Suprapubic skin (tissue), 4 donors: Measurements from ENCODE around the gene ABHD2. TPM values are rescaled to one million over a fixed set of nuclear protein-coding genes. Genes with fewer than 3 reads are reported as not detected.
A peak's percentile ranks its signal among the peaks of the same experiment; 100 is the strongest.
"Not testable (repeated sequence)": the region's sequence is repeated elsewhere in the genome, so short reads cannot be mapped to it uniquely, and the experiment has no call there.

ENCODE experiments used
- DNase-seq, 2 donors: peaks; one replicate each; pipeline ENCODE4 v3.0.0-alpha.2; 2019; ENCODE audit warnings: low spot score in 2 of 2
- H3K27ac ChIP-seq: fragments of 200-600 bp; sonication (generic); one replicate; pipeline ENCODE4 v1.5.1; 2019
- H3K27me3 ChIP-seq: fragments of 200-600 bp; sonication (generic); one replicate; pipeline ENCODE4 v1.5.1; 2019
- H3K36me3 ChIP-seq: fragments of 200-600 bp; sonication (generic); one replicate; pipeline ENCODE4 v1.5.1; 2019
- H3K4me1 ChIP-seq: fragments of 200-600 bp; sonication (generic); one replicate; pipeline ENCODE4 v1.5.1; 2019
- H3K4me3 ChIP-seq: fragments of 200-600 bp; sonication (generic); one replicate; pipeline ENCODE4 v1.5.1; 2019; ENCODE audit warnings: mild to moderate bottlenecking
- H3K9me3 ChIP-seq: fragments of 200-600 bp; sonication (generic); one replicate; pipeline ENCODE4 v1.5.1; 2019
- CTCF ChIP-seq, 2 donors: fragments of 200-600 bp in 1 of 2; fragments of 450-650 bp in 1 of 2; sonication (generic) in 1 of 2; IDR thresholded peaks; one replicate each; pipeline ENCODE4 v1.5.1; 2016 to 2019; ENCODE audit warnings: antibody characterized with exemption in 2 of 2, mild to moderate bottlenecking in 1 of 2, moderate library complexity in 1 of 2
- EP300 ChIP-seq: sonication (generic); formaldehyde crosslinking; IDR thresholded peaks from one replicate; pipeline ENCODE4 v1.6.1; 2017; ENCODE audit warnings: antibody characterized with exemption
- POLR2A ChIP-seq, 2 donors: fragments of 450-650 bp; IDR thresholded peaks; one replicate each; pipeline ENCODE4 v1.6.1; 2017; ENCODE audit warnings: antibody characterized with exemption in 2 of 2, mild to moderate bottlenecking in 2 of 2, moderate library complexity in 2 of 2
- POLR2AphosphoS5 ChIP-seq, 3 donors: sonication (generic); formaldehyde crosslinking; IDR thresholded peaks; one replicate each; pipeline ENCODE4 v1.6.1; 2017; ENCODE audit warnings: antibody characterized with exemption in 3 of 3
- WGBS: methylation state at CpG from one replicate; pipeline ENCODE4 v1.1.5; 2018; 5-methylcytosine and 5-hydroxymethylcytosine counted together
- total RNA-seq, 4 donors: library from RNA; depleted of rRNA; stranded (reverse); fragments of >200 nt; gene quantifications; one replicate each; pipeline ENCODE4 v1.1.0, GENCODE V29; 2016

ABHD2 gene
- total RNA-seq, 4 donors from 2014 or later: 38.0 to 78.0 (median 63.2) TPM

DNA sequence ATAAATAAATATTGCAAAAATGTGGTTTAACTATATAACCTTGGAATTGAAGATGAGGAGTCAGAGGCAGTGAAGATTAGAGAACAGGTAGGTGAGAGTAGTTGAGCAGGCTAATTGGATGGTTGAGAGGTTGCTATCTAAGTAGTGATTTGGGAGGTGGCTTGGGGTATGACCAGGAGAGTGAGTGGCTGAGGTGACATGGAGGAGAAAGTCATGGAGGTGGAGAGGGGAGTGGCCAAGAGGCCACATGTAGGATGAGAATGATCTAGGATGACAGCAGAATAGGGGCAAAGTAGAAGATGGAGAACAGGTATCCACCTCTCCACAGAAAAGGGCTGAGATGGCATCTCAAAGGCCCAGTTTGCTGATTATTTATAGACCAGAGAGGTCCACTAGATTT is 143.6 kb downstream of the ABHD2 start:
- H3K4me1 ChIP-seq: no peaks in the 10 kb centered on the region
- no peak for DNase-seq
- H3K27ac ChIP-seq: no peak overlapping the region
- H3K36me3 ChIP-seq: no peaks in the 10 kb centered on the region
- H3K27me3 ChIP-seq: no peaks in the 10 kb centered on the region
- no peak overlapping the region for H3K4me3 ChIP-seq
- H3K9me3 ChIP-seq: no peaks in the 10 kb centered on the region
- no peak for TF ChIP-seq EP300
- no peak for TF ChIP-seq POLR2A (IDR thresholded peaks at IDR 0.05)
- TF ChIP-seq CTCF (IDR thresholded peaks at IDR 0.05): no peak
- no peak for TF ChIP-seq POLR2AphosphoS5 (IDR thresholded peaks at IDR 0.05)

GRCh38 chr15:89239883-89240810 is 151.9 kb downstream of the ABHD2 start:
- peaks cover 22% of the 10 kb centered on the region for H3K4me1 ChIP-seq
- DNase-seq, H3K4me3 ChIP-seq, H3K9me3 ChIP-seq, H3K27ac ChIP-seq, H3K27me3 ChIP-seq, H3K36me3 ChIP-seq: not testable (repeated sequence)
- 80% methylated on average over 12 of the region's 12 CpGs for WGBS

- peak overlapping the region; percentile 81 for H3K4me3 ChIP-seq
- WGBS: 32% methylated on average over 20 of the region's 20 CpGs
- TF ChIP-seq POLR2A (IDR thresholded peaks at IDR 0.05) (no peak), CTCF (IDR thresholded peaks at IDR 0.05) (no peak), EP300 (no peak), POLR2AphosphoS5 (IDR thresholded peaks at IDR 0.05) (no peak)
- no peaks in the 10 kb centered on the region for H3K36me3 ChIP-seq
- no peaks in the 10 kb centered on the region for H3K9me3 ChIP-seq
- DNase-seq: peak in 1 of 2 donors; percentile 75
- no peaks in the 10 kb centered on the region for H3K27me3 ChIP-seq
- peaks cover 22% of the 10 kb centered on the region for H3K4me1 ChIP-seq
- H3K27ac ChIP-seq: peak overlapping the region; percentile 81
These were observed 154.9 kb downstream of the ABHD2 start for GRCh38 chr15:89243046-89243690.

DNA sequence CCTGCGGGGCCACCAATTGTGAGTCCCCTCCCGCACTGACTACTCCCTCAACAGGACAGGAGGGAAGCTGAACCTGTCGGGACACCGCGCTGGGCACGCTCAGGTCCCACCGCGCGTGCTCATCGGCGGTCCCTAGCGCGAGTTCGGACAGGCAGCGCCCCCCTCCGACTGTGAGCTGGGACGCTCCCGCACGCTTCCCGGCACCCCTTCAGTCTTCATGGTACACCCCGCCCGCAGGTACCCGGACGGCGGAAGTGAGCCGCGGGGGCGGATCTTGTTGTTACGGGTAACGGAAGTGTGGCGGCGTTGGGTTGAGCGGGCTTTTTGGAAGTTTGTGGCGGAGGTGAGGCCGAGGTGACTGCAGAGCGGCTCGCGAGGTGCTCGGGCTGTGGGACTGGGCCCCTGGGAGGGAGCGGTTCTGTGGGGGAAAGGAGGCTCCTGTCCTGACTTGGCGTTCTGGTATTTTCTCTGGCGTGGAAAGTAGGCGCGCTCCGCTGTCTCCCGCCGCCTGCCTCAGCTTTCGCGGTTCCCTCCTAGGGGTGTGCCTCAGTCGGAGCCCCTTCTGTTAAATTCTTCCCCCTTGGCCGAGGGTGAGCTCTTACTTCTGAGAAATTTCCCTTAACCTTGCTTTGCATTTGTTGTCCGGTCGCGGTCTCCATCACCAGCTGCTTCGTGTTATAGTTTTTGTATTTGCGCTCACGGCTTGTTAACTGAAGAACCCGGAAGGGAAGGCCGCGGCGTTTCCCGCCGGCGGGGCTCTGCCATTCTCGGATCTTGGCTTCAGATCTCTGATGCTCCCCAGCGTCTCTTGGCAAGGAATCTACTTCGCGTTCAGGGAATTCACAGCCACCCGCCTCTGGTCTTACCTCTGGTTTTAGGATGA is 155.7 kb downstream of the ABHD2 start, which contains the start of gene FANCI:
TSS of gene FANCI (plus strand) at position 289 of the 883 bp plus-strand sequence. CDS start 3,669 bp downstream, outside the sequence.
- H3K27ac ChIP-seq: peak within 1 kb of the TSS; percentile 81
- TF ChIP-seq EP300 (no peak), POLR2AphosphoS5 (IDR thresholded peaks at IDR 0.05) (peak in 1 of 3 donors; percentile 3), CTCF (IDR thresholded peaks at IDR 0.05) (peak in 1 of 2 donors; percentile 40), POLR2A (IDR thresholded peaks at IDR 0.05) (peak in 1 of 2 donors; percentile 16)
- whole genome bisulfite sequencing: under 1% methylated on average over 33 of the region's 69 CpGs

DNA sequence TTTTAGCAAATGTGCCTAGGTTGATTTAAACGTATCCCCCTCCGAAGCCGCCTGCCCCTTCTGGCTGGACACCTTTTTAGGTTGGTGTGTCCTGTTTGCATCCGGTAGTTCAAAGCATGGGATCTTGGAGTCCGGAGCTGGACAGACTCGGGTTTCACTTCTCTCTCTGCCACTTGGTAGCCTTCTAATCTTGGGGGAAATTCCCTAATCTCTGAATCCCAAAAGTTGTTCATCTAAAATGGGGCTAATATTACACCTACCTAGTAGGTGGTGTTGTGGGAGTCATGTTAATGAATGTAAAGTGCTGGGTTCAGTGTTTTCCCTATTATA is 156.3 kb downstream of the ABHD2 start:
- Histone ChIP-seq H3K9me3 (no peaks in the 10 kb centered on the region), H3K4me3 (peak overlapping the region; percentile 81), H3K36me3 (no peaks in the 10 kb centered on the region), H3K27ac (no peak overlapping the region), H3K4me1 (peaks cover 22% of the 10 kb centered on the region), H3K27me3 (no peaks in the 10 kb centered on the region)
- WGBS: 0% methylated on average over 6 of the region's 6 CpGs
- no peak for DNase-seq
- no peak for TF ChIP-seq POLR2A (IDR thresholded peaks at IDR 0.05)

More for the DNA sequence above, 155.7 kb downstream of the ABHD2 start, which contains the start of gene FANCI:
- H3K27me3 ChIP-seq: no peaks in the 10 kb centered on the region
- peaks cover 22% of the 10 kb centered on the region for H3K4me1 ChIP-seq
- H3K36me3 ChIP-seq: no peaks in the 10 kb centered on the region
- H3K4me3 ChIP-seq: peak within 1 kb of the TSS; percentile 81
- peak; percentile 96 to 98 for DNase-seq
- H3K9me3 ChIP-seq: no peaks in the 10 kb centered on the region
